Karpas-422 (cell line): ENCODE data around the gene MBTPS1. TPM values are rescaled to one million over a fixed set of nuclear protein-coding genes. Genes with fewer than 3 reads are reported as not detected.

Source experiments
- DNase-seq: peaks from one replicate; pipeline ENCODE4 v3.0.0-alpha.2; 2015
- H2AFZ ChIP-seq: fragments of 200-600 bp; sonication (generic); 2 replicates; pipeline ENCODE4 v1.6.1; 2014; ENCODE audit warnings: antibody characterized with exemption, low read length, mixed read lengths
- H3K27ac ChIP-seq: fragments of 200-600 bp; sonication (generic); 2 replicates; pipeline ENCODE4 v1.5.1; 2014; ENCODE audit warnings: mild to moderate bottlenecking, low read length, moderate library complexity
- H3K27me3 ChIP-seq: fragments of 200-600 bp; sonication (generic); 2 replicates; pipeline ENCODE4 v1.6.1; 2014; ENCODE audit warnings: low read length, mixed read lengths
- H3K36me3 ChIP-seq: fragments of 200-600 bp; sonication (generic); 2 replicates; pipeline ENCODE4 v1.6.1; 2014; ENCODE audit warnings: low read length, mixed read lengths; ENCODE audit not compliant: insufficient read depth
- H3K4me1 ChIP-seq: fragments of 200-600 bp; sonication (generic); 2 replicates; pipeline ENCODE4 v1.6.1; 2014; ENCODE audit warnings: mild to moderate bottlenecking, low read length, mixed read lengths
- H3K4me2 ChIP-seq: fragments of 200-600 bp; sonication (generic); 2 replicates; pipeline ENCODE4 v1.6.1; 2014; ENCODE audit warnings: low read length, low read depth, mild to moderate bottlenecking; ENCODE audit not compliant: poor library complexity, severe bottlenecking
- H3K4me3 ChIP-seq: fragments of 200-600 bp; sonication (generic); 2 replicates; pipeline ENCODE4 v1.5.1; 2014; ENCODE audit warnings: mild to moderate bottlenecking, antibody characterized with exemption, low read length, mixed read lengths
- H3K79me2 ChIP-seq: fragments of 200-600 bp; sonication (generic); 2 replicates; pipeline ENCODE4 v1.6.1; 2014; ENCODE audit warnings: mild to moderate bottlenecking, low read length, mixed read lengths
- H3K9ac ChIP-seq: fragments of 200-600 bp; sonication (generic); 2 replicates; pipeline ENCODE4 v1.6.0; 2014; ENCODE audit warnings: low read length
- H3K9me2 ChIP-seq: fragments of 200-600 bp; sonication (generic), shearing (Covaris generic); replicated peaks from 2 replicates; pipeline ENCODE4 v1.6.0; 2014; ENCODE audit warnings: mild to moderate bottlenecking, low read length, moderate library complexity; ENCODE audit not compliant: insufficient read depth
- H3K9me3 ChIP-seq: fragments of 300-700, 200-600 bp; sonication (generic); 2 replicates; pipeline ENCODE4 v1.6.1; 2014; ENCODE audit warnings: low read length, mixed read lengths
- H4K20me1 ChIP-seq: fragments of 200-600 bp; sonication (generic); 2 replicates; pipeline ENCODE4 v1.6.1; 2014; ENCODE audit warnings: mild to moderate bottlenecking, antibody characterized with exemption, low read length, low read depth; ENCODE audit not compliant: insufficient read depth
- total RNA-seq: library from RNA; depleted of rRNA; stranded (reverse); fragments of >200 nt; shearing (Covaris generic); gene quantifications from 2 replicates; pipeline ENCODE4 v1.2.3, GENCODE V29; 2014; ENCODE audit warnings: low replicate concordance

MBTPS1 gene
- total RNA-seq, 1 experiment from 2014 or later, result 80.9 TPM

DNA sequence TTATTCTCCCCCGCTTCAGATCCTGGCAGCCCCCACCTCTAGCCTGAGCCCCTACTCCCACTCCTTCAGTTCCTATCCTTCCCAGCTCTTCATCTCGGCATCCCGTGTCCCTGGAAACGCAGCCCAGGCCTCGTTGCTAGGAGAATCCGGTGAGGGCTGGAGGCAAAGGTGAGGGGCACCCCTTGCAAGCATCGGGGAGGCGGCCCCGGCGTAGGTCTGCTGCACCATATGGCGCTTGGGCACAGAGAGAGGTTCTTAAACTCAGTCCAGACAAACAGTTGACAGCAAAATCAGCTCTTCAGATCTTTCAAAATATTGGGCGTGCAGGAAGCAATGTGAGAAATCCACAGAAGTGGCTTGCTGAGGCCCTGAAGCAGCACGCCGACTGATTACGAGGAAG, 89.1 kb downstream of the MBTPS1 start:
- Histone ChIP-seq H2AFZ (no peak overlapping the region), H3K4me1 (0 out of 2 replicates have a peak, but pooled peaks cover 4% of the 10 kb centered on the region), H3K79me2 (no peaks in the 10 kb centered on the region), H3K27ac (no peak overlapping the region), H3K4me2 (no peak overlapping the region), H3K9me3 (no peaks in the 10 kb centered on the region), H3K9me2 (no peaks in the 10 kb centered on the region), H4K20me1 (no peaks in the 10 kb centered on the region), H3K4me3 (no peak overlapping the region), H3K9ac (no peak overlapping the region), H3K27me3 (no peaks in the 10 kb centered on the region), H3K36me3 (no peaks in the 10 kb centered on the region)
- DNase-seq, result no peak

DNA sequence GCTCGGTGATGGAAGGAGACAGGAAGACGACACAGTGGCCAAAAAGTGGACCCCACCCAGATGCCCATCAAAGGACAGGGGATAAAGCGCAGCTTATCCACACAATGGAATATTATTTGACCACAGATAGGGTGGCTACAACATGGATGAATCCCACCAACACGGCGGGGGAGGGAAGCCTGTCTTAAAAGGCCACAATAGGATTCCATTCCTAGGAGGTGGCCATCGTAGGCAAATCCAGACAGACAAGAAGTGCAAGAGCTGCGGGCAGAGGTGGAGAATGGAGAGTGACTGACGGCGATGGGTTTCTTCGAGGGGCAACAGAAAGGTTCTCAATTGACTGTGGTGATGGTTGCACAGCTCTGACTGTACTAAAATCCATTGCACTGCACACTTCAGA, 90.1 kb downstream of the MBTPS1 start:
- H3K4me1 ChIP-seq, result 0 out of 2 replicates have a peak, but pooled peaks cover 4% of the 10 kb centered on the region
- no peaks in the 10 kb centered on the region for H3K36me3 ChIP-seq
- no peaks in the 10 kb centered on the region for H3K9me3 ChIP-seq
- H2AFZ ChIP-seq, result no peak overlapping the region
- no peaks in the 10 kb centered on the region for H4K20me1 ChIP-seq
- no peaks in the 10 kb centered on the region for H3K79me2 ChIP-seq
- DNase-seq, result no peak
- H3K27ac ChIP-seq, result no peak overlapping the region
- H3K4me3 ChIP-seq, result no peak overlapping the region
- no peak overlapping the region for H3K4me2 ChIP-seq
- no peak overlapping the region for H3K9ac ChIP-seq
- no peaks in the 10 kb centered on the region for H3K27me3 ChIP-seq
- no peaks in the 10 kb centered on the region for H3K9me2 ChIP-seq

DNA sequence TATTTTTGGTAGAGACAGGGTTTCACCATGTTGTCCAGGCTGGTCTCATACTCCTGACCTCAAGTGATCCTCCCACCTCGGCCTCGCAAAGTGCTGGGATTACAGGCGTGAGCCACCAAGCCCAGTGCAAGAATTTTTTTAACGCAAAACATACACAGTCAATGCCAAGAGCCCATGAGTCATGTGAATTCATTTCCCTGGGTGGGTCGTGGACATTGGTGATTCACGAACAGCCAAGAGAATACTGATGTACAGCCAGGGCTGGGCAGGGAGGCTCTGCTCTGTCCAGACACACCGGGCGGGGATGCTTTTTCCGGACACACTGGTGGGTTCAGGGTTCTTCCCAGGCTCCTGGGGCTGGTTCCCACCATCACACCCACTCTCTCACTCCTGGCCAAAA, 91.9 kb downstream of the MBTPS1 start:
- H3K36me3 ChIP-seq, result no peaks in the 10 kb centered on the region
- no peaks in the 10 kb centered on the region for H3K9me3 ChIP-seq
- H3K9me2 ChIP-seq, result no peaks in the 10 kb centered on the region
- no peak overlapping the region for H3K27ac ChIP-seq
- H3K79me2 ChIP-seq, result no peaks in the 10 kb centered on the region
- no peak overlapping the region for H3K9ac ChIP-seq
- no peak overlapping the region for H3K4me3 ChIP-seq
- H2AFZ ChIP-seq, result no peak overlapping the region
- no peaks in the 10 kb centered on the region for H3K27me3 ChIP-seq
- no peak overlapping the region for H3K4me2 ChIP-seq
- 0 out of 2 replicates have a peak, but pooled peaks cover 4% of the 10 kb centered on the region for H3K4me1 ChIP-seq
- no peaks in the 10 kb centered on the region for H4K20me1 ChIP-seq
- DNase-seq, result no peak

DNA sequence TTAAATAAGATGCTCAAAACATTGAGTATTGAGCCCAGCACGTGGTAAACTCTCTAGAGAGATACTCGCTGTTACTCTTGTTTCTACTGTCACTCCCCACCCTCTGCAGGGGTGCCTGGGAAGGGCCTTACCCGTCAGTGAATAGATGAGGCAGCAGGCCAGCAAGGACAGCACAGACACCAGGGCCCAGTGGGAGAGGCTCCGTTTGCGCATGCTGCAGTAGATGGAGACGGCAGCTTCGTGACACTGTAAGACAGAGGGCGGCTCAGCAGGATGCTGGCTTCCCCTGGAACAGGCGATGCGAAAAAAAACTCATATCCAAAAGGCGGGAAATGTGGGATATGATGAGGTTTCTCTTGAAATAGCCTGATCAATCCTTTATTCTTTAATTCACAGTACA, 94.1 kb downstream of the MBTPS1 start:
- H3K4me3 ChIP-seq, result no peak overlapping the region
- H3K9me3 ChIP-seq, result no peaks in the 10 kb centered on the region
- H3K9ac ChIP-seq, result no peak overlapping the region
- no peak overlapping the region for H2AFZ ChIP-seq
- DNase-seq, result no peak
- no peaks in the 10 kb centered on the region for H3K27me3 ChIP-seq
- no peak overlapping the region for H3K4me2 ChIP-seq
- H4K20me1 ChIP-seq, result no peaks in the 10 kb centered on the region
- H3K9me2 ChIP-seq, result no peaks in the 10 kb centered on the region
- H3K27ac ChIP-seq, result no peak overlapping the region
- no peaks in the 10 kb centered on the region for H3K4me1 ChIP-seq
- no peaks in the 10 kb centered on the region for H3K79me2 ChIP-seq
- H3K36me3 ChIP-seq, result no peaks in the 10 kb centered on the region

DNA sequence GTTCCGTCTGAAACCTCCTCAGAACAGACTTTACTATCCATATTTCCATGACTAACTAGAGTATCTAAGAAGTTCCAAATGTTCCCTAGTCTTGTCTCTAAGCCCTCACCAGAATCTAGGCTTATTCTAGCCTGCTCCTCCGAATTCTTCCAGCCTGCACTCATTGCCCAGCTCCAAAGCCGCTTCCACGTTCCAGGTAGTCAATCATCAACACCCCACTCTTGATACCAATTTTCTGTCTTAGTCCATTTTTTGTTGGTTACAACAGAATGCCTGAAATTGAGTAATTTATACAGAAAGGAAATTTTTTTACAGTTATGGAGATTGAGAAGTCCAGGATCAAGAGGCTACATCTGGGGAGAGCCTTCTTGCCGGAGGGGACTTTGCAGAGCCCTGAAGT, 95.3 kb downstream of the MBTPS1 start:
- Histone ChIP-seq H3K9me2 (no peaks in the 10 kb centered on the region), H3K27ac (no peak overlapping the region), H3K79me2 (no peaks in the 10 kb centered on the region), H3K9me3 (no peaks in the 10 kb centered on the region), H3K27me3 (no peaks in the 10 kb centered on the region), H3K9ac (no peak overlapping the region), H4K20me1 (no peaks in the 10 kb centered on the region), H3K4me2 (no peak overlapping the region), H3K4me1 (no peaks in the 10 kb centered on the region), H3K36me3 (no peaks in the 10 kb centered on the region), H3K4me3 (no peak overlapping the region), H2AFZ (no peak overlapping the region)
- DNase-seq, result no peak

DNA sequence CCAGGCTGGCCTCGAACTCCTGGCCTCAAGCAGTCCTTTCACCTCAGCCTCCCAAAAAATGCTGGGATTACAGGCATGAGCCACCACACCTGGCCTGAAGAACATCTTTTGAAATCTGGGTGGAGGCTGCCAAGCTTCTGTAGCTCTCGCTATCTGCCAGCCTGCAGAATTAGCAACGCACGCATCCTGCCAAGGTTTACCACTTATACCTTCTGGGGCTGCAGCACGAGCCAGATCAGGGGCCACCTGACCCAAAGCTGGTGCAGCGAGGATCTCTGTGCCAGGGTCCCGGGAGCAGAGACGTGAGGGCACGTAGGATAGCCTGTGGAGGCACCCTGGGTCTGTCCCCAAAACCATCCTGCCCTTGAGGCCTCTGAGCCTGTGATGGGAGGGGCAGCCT, 96.4 kb downstream of the MBTPS1 start:
- H3K9ac ChIP-seq, result no peak overlapping the region
- no peaks in the 10 kb centered on the region for H4K20me1 ChIP-seq
- H3K4me2 ChIP-seq, result no peak overlapping the region
- no peaks in the 10 kb centered on the region for H3K9me2 ChIP-seq
- H3K36me3 ChIP-seq, result no peaks in the 10 kb centered on the region
- H3K9me3 ChIP-seq, result no peaks in the 10 kb centered on the region
- DNase-seq, result no peak
- no peak overlapping the region for H3K4me3 ChIP-seq
- no peak overlapping the region for H2AFZ ChIP-seq
- no peaks in the 10 kb centered on the region for H3K79me2 ChIP-seq
- H3K4me1 ChIP-seq, result no peaks in the 10 kb centered on the region
- no peak overlapping the region for H3K27ac ChIP-seq
- H3K27me3 ChIP-seq, result no peaks in the 10 kb centered on the region

DNA sequence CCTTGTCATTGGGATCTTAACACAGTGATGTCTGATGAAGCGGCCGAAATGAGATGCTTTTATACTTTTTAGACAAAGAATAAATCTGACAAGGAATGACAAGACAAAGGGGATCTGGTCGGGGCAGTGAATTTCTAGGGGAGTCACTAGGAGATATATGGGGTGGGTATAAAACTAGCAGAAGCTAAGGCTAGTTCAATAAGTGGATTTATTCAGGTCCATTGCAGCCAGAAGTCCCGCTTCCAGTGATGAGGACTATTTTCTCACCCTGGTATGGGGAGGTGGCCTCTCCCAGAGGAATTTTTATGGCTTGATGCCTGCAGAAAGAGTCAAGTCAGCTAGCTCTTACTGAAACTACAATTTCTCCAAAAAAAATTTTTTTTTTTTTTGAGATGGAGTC, 98.0 kb downstream of the MBTPS1 start:
- DNase-seq, result no peak
- no peak overlapping the region for H3K4me2 ChIP-seq
- no peaks in the 10 kb centered on the region for H3K36me3 ChIP-seq
- H3K9me2 ChIP-seq, result no peaks in the 10 kb centered on the region
- no peaks in the 10 kb centered on the region for H3K27me3 ChIP-seq
- no peaks in the 10 kb centered on the region for H4K20me1 ChIP-seq
- no peaks in the 10 kb centered on the region for H3K9me3 ChIP-seq
- no peak overlapping the region for H3K27ac ChIP-seq
- H3K79me2 ChIP-seq, result no peaks in the 10 kb centered on the region
- H3K9ac ChIP-seq, result no peak overlapping the region
- no peak overlapping the region for H2AFZ ChIP-seq
- peaks cover 6% of the 10 kb centered on the region; the same call in 1 of the 2 replicates for H3K4me1 ChIP-seq
- no peak overlapping the region for H3K4me3 ChIP-seq

DNA sequence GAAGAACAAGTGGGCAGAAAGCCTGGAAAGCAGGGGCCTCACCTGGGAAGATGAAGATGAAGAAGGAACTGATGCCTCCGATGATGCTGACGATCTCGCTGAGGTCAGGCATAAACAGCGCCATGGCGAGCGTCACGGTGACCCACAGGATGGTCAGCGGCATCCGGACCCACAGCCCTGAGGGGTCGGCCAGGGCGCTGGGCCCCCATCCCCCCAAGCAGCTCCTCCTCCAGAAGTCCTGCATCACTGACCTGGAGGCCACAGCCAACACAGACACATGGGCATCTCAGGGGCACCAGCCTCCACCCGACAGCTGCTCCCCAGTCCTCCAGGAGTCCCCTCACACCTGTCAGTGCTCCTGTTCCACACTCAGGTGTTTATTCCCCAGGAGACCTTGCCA, 100.3 kb downstream of the MBTPS1 start:
- H3K9me2 ChIP-seq, result no peaks in the 10 kb centered on the region
- H3K27ac ChIP-seq, result no peak overlapping the region
- H2AFZ ChIP-seq, result no peak overlapping the region
- DNase-seq, result no peak
- no peak overlapping the region for H3K4me3 ChIP-seq
- H3K27me3 ChIP-seq, result no peaks in the 10 kb centered on the region
- H3K4me2 ChIP-seq, result no peak overlapping the region
- no peaks in the 10 kb centered on the region for H3K79me2 ChIP-seq
- no peaks in the 10 kb centered on the region for H4K20me1 ChIP-seq
- H3K4me1 ChIP-seq, result peaks cover 6% of the 10 kb centered on the region; the same call in 1 of the 2 replicates
- H3K9ac ChIP-seq, result no peak overlapping the region
- no peaks in the 10 kb centered on the region for H3K36me3 ChIP-seq
- H3K9me3 ChIP-seq, result no peaks in the 10 kb centered on the region

DNA sequence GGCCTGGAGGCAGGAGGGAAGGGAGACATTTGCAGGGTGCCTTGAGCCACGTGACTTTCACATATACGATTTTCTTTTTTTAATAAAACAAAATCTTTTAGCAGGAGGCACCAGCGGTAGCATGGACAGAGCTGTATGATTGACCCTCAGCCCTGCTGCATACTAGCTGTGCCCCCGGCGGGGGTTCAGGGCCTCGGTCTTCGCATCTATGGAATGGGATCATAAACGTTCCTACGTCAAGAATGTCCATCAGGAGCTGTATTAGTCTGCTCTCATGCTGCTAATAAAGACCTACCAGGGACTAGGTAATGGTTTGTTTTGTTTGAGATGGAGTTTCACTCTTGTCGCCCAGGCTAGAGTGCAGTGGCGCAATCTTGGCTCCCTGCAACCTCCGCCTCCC, 101.3 kb downstream of the MBTPS1 start:
- Histone ChIP-seq H3K36me3 (no peaks in the 10 kb centered on the region), H3K27ac (no peak overlapping the region), H3K27me3 (no peaks in the 10 kb centered on the region), H3K4me3 (no peak overlapping the region), H2AFZ (no peak overlapping the region), H3K4me1 (peaks cover 6% of the 10 kb centered on the region; the same call in 1 of the 2 replicates), H3K9ac (no peak overlapping the region), H3K9me3 (no peaks in the 10 kb centered on the region), H3K4me2 (no peak overlapping the region), H3K9me2 (no peaks in the 10 kb centered on the region), H3K79me2 (no peaks in the 10 kb centered on the region), H4K20me1 (no peaks in the 10 kb centered on the region)
- DNase-seq, result no peak
